AG10803 (cell line): ENCODE measurements around the gene EDIL3.

Experiments
- DNase-seq: peaks from one replicate; pipeline ENCODE4 v3.0.0; 2010; ENCODE audit warnings: low read depth
- H3K4me3 ChIP-seq: 2 replicates; pipeline ENCODE4 v1.5.1; 2011; ENCODE audit warnings: mild to moderate bottlenecking, low read length, control low read depth
- CTCF ChIP-seq: conservative IDR thresholded peaks from 2 replicates; pipeline ENCODE4 v1.5.1; 2011; ENCODE audit warnings: mild to moderate bottlenecking, low read length, control low read depth, inconsistent platforms

Gene EDIL3

GRCh38 chr5:84227236-84227635, 157.4 kb downstream of the EDIL3 start:
- no peak for TF ChIP-seq CTCF
- no peak overlapping the region for H3K4me3 ChIP-seq
- peak; percentile 7 for DNase-seq

GRCh38 chr5:84218546-84218945, 166.1 kb downstream of the EDIL3 start:
- H3K4me3 ChIP-seq: no peak overlapping the region
- no peak for TF ChIP-seq CTCF
- no peak for DNase-seq

GRCh38 chr5:84215521-84215920, 169.2 kb downstream of the EDIL3 start:
- TF ChIP-seq CTCF: no peak
- no peak overlapping the region for H3K4me3 ChIP-seq
- no peak for DNase-seq

- peak; percentile 37 for DNase-seq
- no peak for TF ChIP-seq CTCF
- H3K4me3 ChIP-seq: no peak overlapping the region
These were observed 170.8 kb downstream of the EDIL3 start for GRCh38 chr5:84213861-84214260.

- no peak overlapping the region for H3K4me3 ChIP-seq
- peak; percentile 8 for DNase-seq
- no peak for TF ChIP-seq CTCF
These were observed 171.5 kb downstream of the EDIL3 start for GRCh38 chr5:84213212-84213611.

GRCh38 chr5:84204772-84205171, 179.9 kb downstream of the EDIL3 start:
- H3K4me3 ChIP-seq: no peak overlapping the region
- no peak for DNase-seq
- no peak for TF ChIP-seq CTCF

GRCh38 chr5:84202136-84202535, 182.5 kb downstream of the EDIL3 start:
- TF ChIP-seq CTCF: no peak
- DNase-seq: no peak
- no peak overlapping the region for H3K4me3 ChIP-seq
